K562 (cell line): ENCODE data around the gene RPTOR. TPM values are rescaled to one million over a fixed set of nuclear protein-coding genes. Genes with fewer than 3 reads are reported as not detected.

Experiments used
- ATAC-seq: fragments of 200-7000 bp; cut with Tn5 transposase; 3 replicates; pipeline ENCODE4 v1.9.1; 2020; ENCODE audit warnings: moderate library complexity
- BruUV-seq: library from RNA; stranded (reverse); fragments of 400-500 nt; replicated peaks from 2 replicates; lab custom pipeline; 2021; lab: Mats Ljungman, UMichigan
- CTCF ChIA-PET: fragments of 300-600 bp; formaldehyde crosslinking; extraction: SDS; loops from one replicate; lab custom pipeline; 2021; ENCODE audit warnings: low intra/inter-chr PET ratio; lab: Yijun Ruan, JAX
- POLR2A ChIA-PET: fragments of 300-600, 350-650 bp; sonication (Branson Sonifier 250); formaldehyde crosslinking; extraction: SDS; loops from one replicate; lab custom pipeline; 2021; ENCODE audit warnings: antibody characterized with exemption, inconsistent platforms; lab: Yijun Ruan, JAX
- DNase-seq, 4 experiments: peaks; one replicate each; pipeline versions ENCODE4 v3.0.0 to v3.0.0-alpha.2; 2011 to 2018; ENCODE audit warnings: low spot score in 3 of 4, mixed read lengths in 3 of 4; ENCODE audit errors: extremely low read depth in 1 of 4
- FAIRE-seq: peaks from 2 replicates; lab custom pipeline; 2011; peaks lifted over from hg19 to GRCh38; lab: Jason Lieb, UNC
- H2AFZ ChIP-seq: 2 replicates; pipeline ENCODE4 v1.6.0; 2011; ENCODE audit warnings: low read depth, low read length, control low read depth, inconsistent platforms
- H3K27ac ChIP-seq: fragments of 200-600 bp; 3 replicates; pipeline ENCODE4 v1.8.0; 2011; ENCODE audit warnings: low read depth, mild to moderate bottlenecking, control low read depth, inconsistent platforms, low read length, moderate library complexity, mixed read lengths; ENCODE audit errors: extremely low read depth
- H3K27me3 ChIP-seq, 2 experiments: fragments of 300-600 bp in 1 of 2; 2 replicates in 1 of 2; 3 replicates in 1 of 2; pipeline versions ENCODE4 v1.6.0 to v1.8.0; 2011; ENCODE audit warnings: inconsistent platforms in 2 of 2, low read length in 2 of 2, mild to moderate bottlenecking in 1 of 2, mixed read lengths in 1 of 2, moderate library complexity in 1 of 2; ENCODE audit not compliant: control insufficient read depth in 2 of 2, insufficient read depth in 2 of 2
- H3K36me3 ChIP-seq: fragments of 300-600 bp; 3 replicates; pipeline ENCODE4 v1.8.0; 2011; ENCODE audit warnings: mild to moderate bottlenecking, low read length, inconsistent platforms; ENCODE audit not compliant: control insufficient read depth, insufficient read depth
- H3K4me1 ChIP-seq, 2 experiments: fragments of 200-600 bp in 1 of 2; replicated peaks in 1 of 2; 2 replicates in 1 of 2; 3 replicates in 1 of 2; pipeline versions ENCODE4 v1.5.1 to v1.8.0; 2011; ENCODE audit warnings: inconsistent platforms in 2 of 2, low read length in 2 of 2, mild to moderate bottlenecking in 1 of 2, mixed read lengths in 1 of 2, moderate library complexity in 1 of 2; ENCODE audit not compliant: control insufficient read depth in 2 of 2, insufficient read depth in 2 of 2
- H3K4me2 ChIP-seq: 2 replicates; pipeline ENCODE4 v1.6.1; 2011; ENCODE audit warnings: low read length, control low read depth, inconsistent platforms, mixed read lengths; ENCODE audit not compliant: insufficient read depth
- H3K4me3 ChIP-seq: fragments of 200-600 bp; sonication (generic), shearing (Covaris generic); 2 replicates; pipeline ENCODE4 v1.5.1; 2016; ENCODE audit warnings: control low read depth, inconsistent platforms
- H3K79me2 ChIP-seq: fragments of 200-600 bp; 3 replicates; pipeline ENCODE4 v1.8.0; 2011; ENCODE audit warnings: low read length, inconsistent platforms; ENCODE audit not compliant: control insufficient read depth, insufficient read depth
- H3K9ac ChIP-seq, 2 experiments: 2 replicates each; pipeline versions ENCODE4 v1.6.0 to v1.6.1; 2011; ENCODE audit warnings: low read depth in 2 of 2, low read length in 2 of 2, control low read depth in 1 of 2, inconsistent platforms in 1 of 2, mild to moderate bottlenecking in 1 of 2, mixed read lengths in 1 of 2; ENCODE audit not compliant: insufficient read depth in 1 of 2
- H3K9me1 ChIP-seq: one replicate; pipeline ENCODE4 v1.6.0; 2011; ENCODE audit warnings: inconsistent platforms, mild to moderate bottlenecking, low read length, moderate library complexity; ENCODE audit not compliant: control insufficient read depth, insufficient read depth
- H3K9me3 ChIP-seq: replicated peaks from 2 replicates; pipeline ENCODE4 v1.5.1; 2011; ENCODE audit warnings: low read depth, low read length, inconsistent platforms; ENCODE audit not compliant: control insufficient read depth, insufficient read depth
- H4K20me1 ChIP-seq: replicated peaks from 2 replicates; pipeline ENCODE4 v1.6.1; 2011; ENCODE audit warnings: low read length, inconsistent platforms, mixed read lengths; ENCODE audit not compliant: control insufficient read depth, insufficient read depth
- POLR2G ChIP-seq: fragments of 200-400 bp; formaldehyde crosslinking; IDR thresholded peaks from 2 replicates; pipeline ENCODE4 v1.6.1; 2017; ENCODE audit warnings: low read depth, mild to moderate bottlenecking, antibody characterized with exemption, low read length, moderate library complexity
- VEZF1 ChIP-seq: fragments of 200-800 bp; sonication (Bioruptor generic); IDR thresholded peaks from 2 replicates; pipeline ENCODE4 v1.6.1; 2017; ENCODE audit warnings: missing genetic modification characterization, missing compliant biosample characterization
- WGBS: fragments of 100-300 bp; shearing (Covaris generic); methylation state at CpG from one replicate; pipeline ENCODE4 v1.1.6; 2016; ENCODE audit warnings: low coverage, mixed read lengths; ENCODE audit not compliant: insufficient coverage; ENCODE audit errors: missing lambda C conversion rate; 5-methylcytosine and 5-hydroxymethylcytosine counted together
- in situ Hi-C: fragments of 300-500 bp; cut with MboI; formaldehyde crosslinking; loops from 4 replicates; pipeline ENCODE4 v1.15.0; 2018; ENCODE audit warnings: inconsistent platforms, mixed read lengths
- intact Hi-C: fragments of 100-400 bp; cut with micrococcal nuclease; formaldehyde crosslinking; loops from 2 replicates; pipeline ENCODE4 v1.14.2; 2022
- polyA plus RNA-seq, 8 experiments: library from polyadenylated mRNA; depleted of rRNA in 4 of 8; stranded (reverse) in 5 of 8; unstranded in 3 of 8; fragments of >200 nt; fragmentation: Nextera tagmentation in 2 of 8; fragmentation: Illumina TruSeq in 1 of 8; extraction: Ambion mirVana in 2 of 8; extraction: Trizol in 1 of 8; gene quantifications; 2 replicates each; pipeline versions ENCODE4 v1.2.1 to v1.2.3, GENCODE V29; 2011 to 2014; ENCODE audit warnings: inconsistent platforms in 1 of 8, missing spikeins in 1 of 8
- total RNA-seq, 7 experiments: library from RNA; depleted of rRNA in 6 of 7; stranded (reverse); fragments of >200 nt in 6 of 7; fragmentation: Illumina TruSeq in 2 of 7; extraction: Trizol in 2 of 7; gene quantifications; 2 replicates each; pipeline versions ENCODE4 v1.2.1 to v1.2.3, GENCODE V29; 2011 to 2021; ENCODE audit warnings: low replicate concordance in 1 of 7

The RPTOR gene
- total and polyA plus RNA-seq, 9 of the 15 experiments (the other 6 are each of a cell fraction or from before 2014, with no cell fraction given) = 0.24 to 54.1 (median 10.2) TPM

- POLR2A ChIA-PET = interaction anchor here (0.7 kb wide), 1 partner anchor 20 kb away, joined by 3 read pairs; no protein-coding TSS in a partner anchor
- no peak overlapping the region for H3K4me2 ChIP-seq
Observed at GRCh38 chr17:80957461-80957941, 412.9 kb downstream of the RPTOR start.

More at GRCh38 chr17:80957461-80957941, 412.9 kb downstream of the RPTOR start:
- 86% methylated on average over 12 of the region's 12 CpGs for WGBS
- no peak for FAIRE-seq
- no peak overlapping the region for H3K4me3 ChIP-seq
- H3K36me3 ChIP-seq = peaks cover 8% of the 10 kb centered on the region; the same call in 1 of the 3 replicates
- H3K27ac ChIP-seq = no peak overlapping the region
- no peak overlapping the region for H2AFZ ChIP-seq
- no peak for ATAC-seq
- intact Hi-C loops = no loop called here
- no peaks in the 10 kb centered on the region for H4K20me1 ChIP-seq
- peak overlapping the region in 1 of 2 experiments; percentile 72; a peak in 1 of 4 replicates for H3K9ac ChIP-seq
- no peak for DNase-seq
- in situ Hi-C loops = no loop called here
- no peaks in the 10 kb centered on the region for H3K27me3 ChIP-seq
- CTCF ChIA-PET = interaction anchor here (0.6 kb wide), 1 partner anchor 282 kb away, joined by 4 read pairs; the partner anchor contains the start of gene NDUFAF8
- peaks cover 0 to 25% of the 10 kb centered on the region in 2 experiments; a peak in 2 of 5 replicates for H3K4me1 ChIP-seq
- no TSS peak for BruUV-seq
- no peaks in the 10 kb centered on the region for H3K79me2 ChIP-seq
- H3K9me1 ChIP-seq = no peaks in the 10 kb centered on the region
- H3K9me3 ChIP-seq = no peaks in the 10 kb centered on the region
- peak; percentile 35 for TF ChIP-seq POLR2G
- TF ChIP-seq VEZF1 = no peak
